ENCODE results near the gene SSH3.

DNA sequence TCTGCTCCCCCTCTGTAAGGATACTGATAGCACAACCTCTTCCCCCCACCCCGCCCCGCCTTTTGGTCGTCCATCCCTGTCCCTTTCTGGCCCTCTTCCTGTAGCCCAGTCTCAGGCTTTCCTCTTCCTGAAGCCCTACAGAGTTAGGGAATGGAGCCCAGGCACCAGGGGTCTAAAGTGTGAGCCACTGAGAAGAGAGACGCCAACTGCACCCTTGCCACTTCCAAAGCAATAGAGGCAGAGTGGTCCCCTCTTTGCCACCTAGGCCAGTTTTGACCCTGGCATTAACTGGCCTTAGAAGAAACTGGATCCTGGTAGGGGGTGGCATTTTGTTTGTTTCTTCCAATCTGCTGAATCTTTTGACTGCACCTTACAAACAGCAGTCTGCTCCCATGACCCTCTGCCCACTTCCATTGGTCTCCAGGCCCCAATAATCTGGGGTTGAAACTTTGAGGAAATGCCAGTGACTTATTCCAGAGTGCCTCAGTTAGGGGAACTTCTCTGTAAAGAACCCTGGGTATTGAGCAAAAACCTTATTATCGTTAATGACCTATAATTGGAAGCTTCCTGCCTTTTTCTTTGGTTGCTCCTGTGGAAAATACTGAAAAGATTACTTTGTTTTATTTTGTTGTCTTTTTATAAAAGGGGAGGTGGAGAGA is 46.7 kb upstream of the SSH3 start:
- TF ChIP-seq, protein P1, sequence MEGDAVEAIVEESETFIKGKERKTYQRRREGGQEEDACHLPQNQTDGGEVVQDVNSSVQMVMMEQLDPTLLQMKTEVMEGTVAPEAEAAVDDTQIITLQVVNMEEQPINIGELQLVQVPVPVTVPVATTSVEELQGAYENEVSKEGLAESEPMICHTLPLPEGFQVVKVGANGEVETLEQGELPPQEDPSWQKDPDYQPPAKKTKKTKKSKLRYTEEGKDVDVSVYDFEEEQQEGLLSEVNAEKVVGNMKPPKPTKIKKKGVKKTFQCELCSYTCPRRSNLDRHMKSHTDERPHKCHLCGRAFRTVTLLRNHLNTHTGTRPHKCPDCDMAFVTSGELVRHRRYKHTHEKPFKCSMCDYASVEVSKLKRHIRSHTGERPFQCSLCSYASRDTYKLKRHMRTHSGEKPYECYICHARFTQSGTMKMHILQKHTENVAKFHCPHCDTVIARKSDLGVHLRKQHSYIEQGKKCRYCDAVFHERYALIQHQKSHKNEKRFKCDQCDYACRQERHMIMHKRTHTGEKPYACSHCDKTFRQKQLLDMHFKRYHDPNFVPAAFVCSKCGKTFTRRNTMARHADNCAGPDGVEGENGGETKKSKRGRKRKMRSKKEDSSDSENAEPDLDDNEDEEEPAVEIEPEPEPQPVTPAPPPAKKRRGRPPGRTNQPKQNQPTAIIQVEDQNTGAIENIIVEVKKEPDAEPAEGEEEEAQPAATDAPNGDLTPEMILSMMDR (IDR thresholded peaks at IDR 0.05) = no peak
- no peak for TF ChIP-seq RAD21 (IDR thresholded peaks at IDR 0.05; ENCODE audit: low read length)
- no peak for TF ChIP-seq YY1 (IDR thresholded peaks at IDR 0.05; ENCODE audit: low read depth)
- TF ChIP-seq POLR2AphosphoS5 (IDR thresholded peaks at IDR 0.05; ENCODE audit: low read depth, low read length) = no peak
- no peak for TF ChIP-seq EZH2phosphoT487 (IDR thresholded peaks at IDR 0.05; ENCODE audit: borderline replicate concordance, low read depth)
- TF ChIP-seq GATA2 (CRISPR knock-in tag; IDR thresholded peaks at IDR 0.05) = no peak
- TF ChIP-seq FOXJ3 (CRISPR knock-in tag; IDR thresholded peaks at IDR 0.05) = no peak
